ENCODE results near the gene TMEM175. TPM values are rescaled to one million over a fixed set of nuclear protein-coding genes. Genes with fewer than 3 reads are reported as not detected.

Gene TMEM175
- total RNA-seq, 1 donor from 2014 or later: 14.9 TPM

GRCh38 chr4:963276-964225, 31.3 kb downstream of the TMEM175 start:
- intact Hi-C loops (cut with DNase I): no loop called here
- DNase-seq (peak; percentile 33), ATAC-seq (ENCODE audit: poor library complexity) (no peak)

- ATAC-seq (ENCODE audit: poor library complexity): no peak
- intact Hi-C loops (cut with DNase I): no loop called here
- no peak for DNase-seq
Observed at GRCh38 chr4:964346-965025, 32.2 kb downstream of the TMEM175 start.

GRCh38 chr4:965048-965765, 32.9 kb downstream of the TMEM175 start:
- DNase-seq (no peak), ATAC-seq (ENCODE audit: poor library complexity) (no peak)
- intact Hi-C loops (cut with DNase I): no loop called here

GRCh38 chr4:965766-966134, 33.5 kb downstream of the TMEM175 start:
- ATAC-seq (ENCODE audit: poor library complexity) (no peak), DNase-seq (no peak)
- intact Hi-C loops (cut with DNase I): no loop called here

GRCh38 chr4:966266-967112, 34.2 kb downstream of the TMEM175 start:
- DNase-seq (no peak), ATAC-seq (ENCODE audit: poor library complexity) (no peak)
- intact Hi-C loops (cut with DNase I): no loop called here

GRCh38 chr4:967113-968104, 35.1 kb downstream of the TMEM175 start:
- ATAC-seq (ENCODE audit: poor library complexity): peak; percentile 8
- no peak for DNase-seq
- intact Hi-C loops (cut with DNase I): no loop called here

GRCh38 chr4:968221-968620, 36.0 kb downstream of the TMEM175 start:
- intact Hi-C loops (cut with DNase I): no loop called here
- ATAC-seq (ENCODE audit: poor library complexity) (no peak), DNase-seq (no peak)

GRCh38 chr4:968621-969394, 36.5 kb downstream of the TMEM175 start:
- DNase-seq (no peak), ATAC-seq (ENCODE audit: poor library complexity) (no peak)
- intact Hi-C loops (cut with DNase I): no loop called here

GRCh38 chr4:970046-970745, 37.9 kb downstream of the TMEM175 start:
- ATAC-seq (ENCODE audit: poor library complexity): no peak
- no peak for DNase-seq
- intact Hi-C loops (cut with DNase I): no loop called here

- intact Hi-C loops (cut with DNase I): no loop called here
- DNase-seq: no peak
Observed at GRCh38 chr4:970854-971520, 38.7 kb downstream of the TMEM175 start.

GRCh38 chr4:971666-972500, 39.6 kb downstream of the TMEM175 start:
- ATAC-seq (ENCODE audit: poor library complexity): no peak
- DNase-seq: no peak
- intact Hi-C loops (cut with DNase I): no loop called here

More at GRCh38 chr4:970854-971520, 38.7 kb downstream of the TMEM175 start:
- no peak for ATAC-seq (ENCODE audit: poor library complexity)

- DNase-seq (no peak), ATAC-seq (ENCODE audit: poor library complexity) (peak; percentile 4)
- intact Hi-C loops (cut with DNase I): no loop called here
Observed at GRCh38 chr4:972651-973424, 40.6 kb downstream of the TMEM175 start.

- ATAC-seq (ENCODE audit: poor library complexity) (peak; percentile 99), DNase-seq (peak; percentile 93)
- intact Hi-C loops (cut with DNase I): no loop called here
Observed at GRCh38 chr4:973431-974397, 41.5 kb downstream of the TMEM175 start, which contains the start of gene DGKQ. Gene DGKQ, minus strand, starts transcription at chr4:973569. Its CDS starts 87 bp downstream, at chr4:973482.
